ENCODE measurements around the gene PACSIN1.

The PACSIN1 gene

DNA sequence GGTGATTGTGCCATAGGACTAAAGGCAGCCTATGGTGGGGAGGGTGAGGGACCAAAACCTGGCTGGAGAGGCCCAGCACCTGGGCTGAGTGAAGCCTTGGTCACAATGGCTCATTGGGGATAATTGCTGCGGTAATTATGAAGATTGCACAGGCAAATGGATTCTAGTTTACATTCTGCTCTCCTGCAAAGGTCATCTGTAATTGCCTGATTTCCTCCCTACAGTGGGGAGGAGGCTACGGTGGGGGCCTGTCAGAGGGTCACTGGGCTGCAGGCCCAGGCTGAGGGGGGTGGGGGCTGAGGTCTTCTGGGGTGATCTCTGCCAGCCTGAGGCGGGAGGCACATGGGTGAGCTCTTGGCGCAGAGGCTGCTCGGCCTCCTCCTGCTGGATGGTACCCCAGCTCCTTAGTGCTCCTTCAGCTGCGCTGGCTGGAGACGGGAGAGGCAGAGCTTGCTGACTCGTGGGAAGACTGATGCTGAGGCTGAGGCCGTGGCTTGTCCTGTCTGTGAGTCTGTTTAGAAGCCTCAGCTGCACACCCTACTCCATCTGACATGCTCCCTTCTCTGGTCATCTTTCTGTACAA, 30.3 kb downstream of the PACSIN1 start:
- H3K4me1 ChIP-seq (ENCODE audit: control insufficient read depth, insufficient read depth, low read length), result no peaks in the 10 kb centered on the region
- ChIA-PET POLR2A (no interaction called here), CTCF (interaction anchor here (0.5 to 0.7 kb wide), 3 partner anchors 36 to 745 kb away, joined by 3 read pairs; no protein-coding TSS in a partner anchor)
- H3K27ac ChIP-seq (ENCODE audit: extremely low read depth, low read depth, low read length), result no peak overlapping the region
- no peak overlapping the region for H3K4me3 ChIP-seq (ENCODE audit: low read depth, low read length)
- TF ChIP-seq GLIS1 (tag by site-specific recombination; IDR thresholded peaks at IDR 0.05) (peak; percentile 78), ZNF114 (tag by site-specific recombination; IDR thresholded peaks at IDR 0.05) (no peak), WT1 (tag by site-specific recombination; IDR thresholded peaks at IDR 0.05) (peak; percentile 78), KLF10 (tag by site-specific recombination; IDR thresholded peaks at IDR 0.05) (no peak), ZBTB8A (tag by site-specific recombination; IDR thresholded peaks at IDR 0.05) (no peak), ZNF571 (tag by site-specific recombination; IDR thresholded peaks at IDR 0.05) (no peak), HOXC10 (CRISPR knock-in tag; IDR thresholded peaks at IDR 0.05) (no peak), GLI2 (tag by site-specific recombination; IDR thresholded peaks at IDR 0.05; ENCODE audit: borderline replicate concordance, low read depth) (no peak)
- TF ChIP-seq, protein P1, sequence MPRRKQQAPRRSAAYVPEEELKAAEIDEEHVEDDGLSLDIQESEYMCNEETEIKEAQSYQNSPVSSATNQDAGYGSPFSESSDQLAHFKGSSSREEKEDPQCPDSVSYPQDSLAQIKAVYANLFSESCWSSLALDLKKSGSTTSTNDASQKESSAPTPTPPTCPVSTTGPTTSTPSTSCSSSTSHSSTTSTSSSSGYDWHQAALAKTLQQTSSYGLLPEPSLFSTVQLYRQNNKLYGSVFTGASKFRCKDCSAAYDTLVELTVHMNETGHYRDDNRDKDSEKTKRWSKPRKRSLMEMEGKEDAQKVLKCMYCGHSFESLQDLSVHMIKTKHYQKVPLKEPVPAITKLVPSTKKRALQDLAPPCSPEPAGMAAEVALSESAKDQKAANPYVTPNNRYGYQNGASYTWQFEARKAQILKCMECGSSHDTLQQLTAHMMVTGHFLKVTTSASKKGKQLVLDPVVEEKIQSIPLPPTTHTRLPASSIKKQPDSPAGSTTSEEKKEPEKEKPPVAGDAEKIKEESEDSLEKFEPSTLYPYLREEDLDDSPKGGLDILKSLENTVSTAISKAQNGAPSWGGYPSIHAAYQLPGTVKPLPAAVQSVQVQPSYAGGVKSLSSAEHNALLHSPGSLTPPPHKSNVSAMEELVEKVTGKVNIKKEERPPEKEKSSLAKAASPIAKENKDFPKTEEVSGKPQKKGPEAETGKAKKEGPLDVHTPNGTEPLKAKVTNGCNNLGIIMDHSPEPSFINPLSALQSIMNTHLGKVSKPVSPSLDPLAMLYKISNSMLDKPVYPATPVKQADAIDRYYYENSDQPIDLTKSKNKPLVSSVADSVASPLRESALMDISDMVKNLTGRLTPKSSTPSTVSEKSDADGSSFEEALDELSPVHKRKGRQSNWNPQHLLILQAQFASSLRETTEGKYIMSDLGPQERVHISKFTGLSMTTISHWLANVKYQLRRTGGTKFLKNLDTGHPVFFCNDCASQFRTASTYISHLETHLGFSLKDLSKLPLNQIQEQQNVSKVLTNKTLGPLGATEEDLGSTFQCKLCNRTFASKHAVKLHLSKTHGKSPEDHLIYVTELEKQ (tag by site-specific recombination; IDR thresholded peaks at IDR 0.05; ENCODE audit: borderline replicate concordance), result no peak
- TF ChIP-seq, protein P2, sequence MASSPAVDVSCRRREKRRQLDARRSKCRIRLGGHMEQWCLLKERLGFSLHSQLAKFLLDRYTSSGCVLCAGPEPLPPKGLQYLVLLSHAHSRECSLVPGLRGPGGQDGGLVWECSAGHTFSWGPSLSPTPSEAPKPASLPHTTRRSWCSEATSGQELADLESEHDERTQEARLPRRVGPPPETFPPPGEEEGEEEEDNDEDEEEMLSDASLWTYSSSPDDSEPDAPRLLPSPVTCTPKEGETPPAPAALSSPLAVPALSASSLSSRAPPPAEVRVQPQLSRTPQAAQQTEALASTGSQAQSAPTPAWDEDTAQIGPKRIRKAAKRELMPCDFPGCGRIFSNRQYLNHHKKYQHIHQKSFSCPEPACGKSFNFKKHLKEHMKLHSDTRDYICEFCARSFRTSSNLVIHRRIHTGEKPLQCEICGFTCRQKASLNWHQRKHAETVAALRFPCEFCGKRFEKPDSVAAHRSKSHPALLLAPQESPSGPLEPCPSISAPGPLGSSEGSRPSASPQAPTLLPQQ (tag by site-specific recombination; IDR thresholded peaks at IDR 0.05), result no peak
- H3K9me3 ChIP-seq (ENCODE audit: control insufficient read depth, insufficient read depth, low read depth, low read length), result no peaks in the 10 kb centered on the region
- H3K36me3 ChIP-seq (ENCODE audit: control insufficient read depth in 2 of 2, insufficient read depth in 1 of 2, low read length in 2 of 2), result no peaks in the 10 kb centered on the region

DNA sequence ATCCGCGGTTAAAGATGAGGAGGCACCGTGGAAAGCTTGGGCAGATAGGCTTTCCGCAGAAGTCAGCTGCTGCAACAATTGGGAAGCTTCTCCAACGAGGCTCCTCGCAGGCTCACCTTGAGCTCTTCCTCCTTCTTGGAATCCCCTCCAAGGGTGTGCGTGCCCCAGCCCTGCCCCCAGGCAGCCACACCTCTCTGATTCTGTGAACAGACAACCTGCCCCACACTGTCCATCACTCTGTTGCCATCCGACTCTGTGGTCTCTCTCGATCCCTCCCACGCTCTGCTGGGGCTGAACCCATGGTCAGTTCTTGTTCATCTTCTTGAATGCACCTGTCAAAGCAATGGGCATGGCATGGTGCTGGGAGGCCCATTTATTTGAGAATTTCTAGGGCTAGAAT, 31.5 kb downstream of the PACSIN1 start:
- Histone ChIP-seq H3K9me3 (ENCODE audit: control insufficient read depth, insufficient read depth, low read depth, low read length) (no peaks in the 10 kb centered on the region), H3K27ac (ENCODE audit: extremely low read depth, low read depth, low read length) (no peak overlapping the region), H3K4me3 (ENCODE audit: low read depth, low read length) (no peak overlapping the region), H3K4me1 (ENCODE audit: control insufficient read depth, insufficient read depth, low read length) (no peaks in the 10 kb centered on the region), H3K36me3 (ENCODE audit: control insufficient read depth in 2 of 2, insufficient read depth in 1 of 2, low read length in 2 of 2) (no peaks in the 10 kb centered on the region)
- ChIA-PET POLR2A (no interaction called here), CTCF (no interaction called here)
- no peak for TF ChIP-seq ZNF174 (tag by site-specific recombination; IDR thresholded peaks at IDR 0.05)
- no peak for TF ChIP-seq ZNF785 (tag by site-specific recombination; IDR thresholded peaks at IDR 0.05)
- TF ChIP-seq ZNF544 (tag by site-specific recombination; IDR thresholded peaks at IDR 0.05), result no peak
- no peak for TF ChIP-seq HIC1 (tag by site-specific recombination; IDR thresholded peaks at IDR 0.05)
- TF ChIP-seq PRDM2 (tag by site-specific recombination; IDR thresholded peaks at IDR 0.05; ENCODE audit: borderline replicate concordance), result no peak
- no peak for TF ChIP-seq ZSCAN30 (tag by site-specific recombination; IDR thresholded peaks at IDR 0.05)

All from HEK293 (cell line).